PC-3 (cell line): ENCODE data around the gene NLGN4X. TPM values are rescaled to one million over a fixed set of nuclear protein-coding genes. Genes with fewer than 3 reads are reported as not detected.

Experiments used
- ATAC-seq: fragments of 200-7000 bp; cut with Tn5 transposase; 2 replicates; pipeline ENCODE4 v1.9.1; 2020; ENCODE audit warnings: mild to moderate bottlenecking, moderate library complexity
- BruUV-seq: library from RNA; stranded (reverse); fragments of 400-500 nt; replicated peaks from 2 replicates; lab custom pipeline; 2021; lab: Mats Ljungman, UMichigan
- CTCF ChIA-PET: fragments of 300-600 bp; sonication (Branson Sonifier 250); formaldehyde crosslinking; loops from one replicate; lab custom pipeline; 2022; ENCODE audit warnings: antibody characterized with exemption; lab: Charles Lee
- POLR2A ChIA-PET: fragments of 300-600 bp; sonication (Branson Sonifier 250); formaldehyde crosslinking; loops from one replicate; lab custom pipeline; 2022; ENCODE audit warnings: antibody characterized with exemption; ENCODE audit not compliant: unreplicated experiment; lab: Charles Lee
- DNase-seq: peaks from one replicate; pipeline ENCODE4 v3.0.0-alpha.2; 2015
- H2AFZ ChIP-seq: fragments of 300-600 bp; sonication (generic); 2 replicates; pipeline ENCODE4 v1.6.0; 2016; ENCODE audit warnings: antibody characterized with exemption, low read length
- H3F3A ChIP-seq: fragments of 300-600 bp; sonication (generic); one replicate; pipeline ENCODE4 v1.6.0; 2017; ENCODE audit warnings: antibody characterized with exemption, low read length, control low read depth, mild to moderate bottlenecking; ENCODE audit not compliant: unreplicated experiment
- H3K27ac ChIP-seq: fragments of 300-600 bp; sonication (generic); 2 replicates; pipeline ENCODE4 v1.5.1; 2016; ENCODE audit warnings: mild to moderate bottlenecking, low read length
- H3K27me3 ChIP-seq: fragments of 300-600 bp; sonication (generic); 2 replicates; pipeline ENCODE4 v1.6.1; 2016; ENCODE audit warnings: low read length, mixed read lengths
- H3K36me3 ChIP-seq: fragments of 300-600 bp; sonication (generic); 2 replicates; pipeline ENCODE4 v1.6.1; 2016; ENCODE audit warnings: low read depth, mixed run types, low read length, mixed read lengths
- H3K4me1 ChIP-seq: fragments of 300-600 bp; sonication (generic); 2 replicates; pipeline ENCODE4 v1.5.1; 2016; ENCODE audit warnings: low read length; ENCODE audit not compliant: insufficient read depth
- H3K4me2 ChIP-seq: fragments of 300-600 bp; sonication (generic); 2 replicates; pipeline ENCODE4 v1.6.0; 2016; ENCODE audit warnings: low read length
- H3K4me3 ChIP-seq: fragments of 300-600 bp; sonication (generic); 2 replicates; pipeline ENCODE4 v1.5.1; 2016; ENCODE audit warnings: mild to moderate bottlenecking, low read length, mixed read lengths
- H3K79me2 ChIP-seq: fragments of 300-600 bp; sonication (generic); 2 replicates; pipeline ENCODE4 v1.6.1; 2017; ENCODE audit warnings: low read length, mixed read lengths
- H3K9ac ChIP-seq: fragments of 300-600 bp; sonication (generic); 2 replicates; pipeline ENCODE4 v1.6.0; 2016; ENCODE audit warnings: mild to moderate bottlenecking, low read length
- H3K9me2 ChIP-seq: fragments of 300-600 bp; sonication (generic); replicated peaks from 2 replicates; pipeline ENCODE4 v1.6.1; 2016; ENCODE audit warnings: mixed run types, low read length, mixed read lengths
- H3K9me3 ChIP-seq: fragments of 300-600 bp; sonication (generic); 2 replicates; pipeline ENCODE4 v1.6.1; 2016; ENCODE audit warnings: low read length, mixed read lengths
- H4K20me1 ChIP-seq: fragments of 300-600 bp; sonication (generic); 2 replicates; pipeline ENCODE4 v1.6.1; 2016; ENCODE audit warnings: low read length, mixed read lengths
- CTCF ChIP-seq: fragments of 300-600 bp; sonication (generic); conservative IDR thresholded peaks from 2 replicates; pipeline ENCODE4 v1.5.1; 2017; ENCODE audit warnings: antibody characterized with exemption, low read depth, mild to moderate bottlenecking, low read length
- EZH2 ChIP-seq: fragments of 300-600 bp; sonication (generic); IDR thresholded peaks from one replicate; pipeline ENCODE4 v1.6.1; 2017; ENCODE audit warnings: antibody characterized with exemption, mild to moderate bottlenecking, low read length; ENCODE audit not compliant: unreplicated experiment
- EZH2phosphoT487 ChIP-seq: fragments of 300-600 bp; sonication (generic); IDR thresholded peaks from 2 replicates; pipeline ENCODE4 v1.6.1; 2018; ENCODE audit warnings: mild to moderate bottlenecking, antibody characterized with exemption, low read length, borderline replicate concordance
- intact Hi-C: fragments of 100-400 bp; cut with micrococcal nuclease; formaldehyde crosslinking; loops from 2 replicates; pipeline ENCODE4 v1.9.0; 2023
- total RNA-seq: library from RNA; depleted of rRNA; stranded (reverse); fragments of >200 nt; gene quantifications from 2 replicates; pipeline ENCODE4 v1.2.3, GENCODE V29; 2014

Gene NLGN4X
- total RNA-seq, 1 experiment from 2014 or later = not detected

DNA sequence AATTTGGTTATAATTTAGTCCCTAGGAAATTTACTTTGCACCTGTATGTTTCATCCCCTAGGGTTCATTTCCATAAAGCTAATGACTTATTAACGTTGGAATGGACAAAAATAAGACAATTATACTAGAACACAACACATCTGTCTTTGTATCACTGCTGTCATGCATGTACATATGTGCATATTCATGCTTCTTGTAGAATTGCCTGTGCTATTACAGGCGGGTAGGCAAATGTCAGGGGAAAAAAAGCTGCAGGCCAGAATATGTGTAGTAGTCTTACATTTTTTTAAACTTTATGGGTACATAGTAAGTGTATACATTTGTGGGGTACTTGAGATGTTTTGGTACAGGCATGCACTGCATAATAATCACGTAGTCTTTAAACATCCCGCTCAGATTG lies 209.6 kb downstream of the NLGN4X start:
- ATAC-seq = no peak
- Histone ChIP-seq H3K4me2 (no peak overlapping the region), H2AFZ (no peak overlapping the region), H3K79me2 (no peaks in the 10 kb centered on the region), H3K9me3 (no peaks in the 10 kb centered on the region), H3K4me3 (no peak overlapping the region), H3K27me3 (no peaks in the 10 kb centered on the region), H4K20me1 (no peaks in the 10 kb centered on the region), H3K36me3 (no peaks in the 10 kb centered on the region), H3F3A (no peaks in the 10 kb centered on the region), H3K9ac (no peak overlapping the region), H3K9me2 (no peaks in the 10 kb centered on the region), H3K27ac (no peak overlapping the region), H3K4me1 (no peaks in the 10 kb centered on the region)
- ChIA-PET CTCF (no interaction called here), POLR2A (no interaction called here)
- intact Hi-C loops = no loop called here
- no TSS peak for BruUV-seq
- TF ChIP-seq EZH2phosphoT487 = no peak
- no peak for TF ChIP-seq CTCF
- no peak for TF ChIP-seq EZH2
- DNase-seq = no peak

GRCh38 chrX:6015423-6015822 lies 213.2 kb downstream of the NLGN4X start:
- Histone ChIP-seq H3K4me1 (no peaks in the 10 kb centered on the region), H3K9me3 (no peaks in the 10 kb centered on the region), H2AFZ (no peak overlapping the region), H3F3A (no peaks in the 10 kb centered on the region), H4K20me1 (no peaks in the 10 kb centered on the region), H3K9me2 (no peaks in the 10 kb centered on the region), H3K4me2 (no peak overlapping the region), H3K27ac (no peak overlapping the region), H3K27me3 (no peaks in the 10 kb centered on the region), H3K4me3 (no peak overlapping the region), H3K79me2 (no peaks in the 10 kb centered on the region), H3K9ac (no peak overlapping the region), H3K36me3 (no peaks in the 10 kb centered on the region)
- no peak for TF ChIP-seq CTCF
- POLR2A ChIA-PET = no interaction called here
- CTCF ChIA-PET = no interaction called here
- DNase-seq (no peak), ATAC-seq (no peak)
- intact Hi-C loops = no loop called here
- BruUV-seq = no TSS peak

DNA sequence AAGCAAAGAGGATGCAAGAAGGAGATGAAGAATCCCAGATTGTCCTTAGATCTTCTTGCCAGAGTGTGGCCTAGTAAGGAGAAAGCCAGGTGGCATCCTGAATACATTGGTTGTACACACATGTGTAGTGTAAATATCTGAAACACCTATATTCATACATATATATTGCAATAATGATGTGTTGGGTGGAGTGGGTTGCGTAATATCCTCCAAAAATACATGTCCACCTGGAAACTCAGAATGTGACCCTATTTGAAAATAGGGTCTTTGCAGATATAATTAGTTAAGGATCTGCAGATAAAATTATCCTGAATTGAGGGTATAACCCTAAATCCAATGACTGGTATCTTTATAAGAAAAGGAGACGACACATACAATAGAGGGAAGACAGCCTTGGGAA lies 216.3 kb downstream of the NLGN4X start:
- POLR2A ChIA-PET = no interaction called here
- no peak overlapping the region for H3K4me3 ChIP-seq
- TF ChIP-seq EZH2phosphoT487 = no peak
- TF ChIP-seq CTCF = no peak
- no peak for TF ChIP-seq EZH2
- CTCF ChIA-PET = no interaction called here
- H3K9ac ChIP-seq = no peak overlapping the region
- no peaks in the 10 kb centered on the region for H3F3A ChIP-seq
- no peaks in the 10 kb centered on the region for H3K9me2 ChIP-seq
- ATAC-seq (no peak), DNase-seq (no peak)
- H2AFZ ChIP-seq = no peak overlapping the region
- no peaks in the 10 kb centered on the region for H4K20me1 ChIP-seq
- no peaks in the 10 kb centered on the region for H3K4me1 ChIP-seq
- no peak overlapping the region for H3K4me2 ChIP-seq
- H3K79me2 ChIP-seq = no peaks in the 10 kb centered on the region
- no peaks in the 10 kb centered on the region for H3K9me3 ChIP-seq
- intact Hi-C loops = no loop called here
- H3K27me3 ChIP-seq = no peaks in the 10 kb centered on the region
- BruUV-seq = no TSS peak
- no peak overlapping the region for H3K27ac ChIP-seq
- no peaks in the 10 kb centered on the region for H3K36me3 ChIP-seq
